Fibroblast of skin of left biceps (primary cell): ENCODE data around the gene NRP1.

Source experiments
- DNase-seq, 2 experiments: peaks; one replicate each; pipeline ENCODE4 v3.0.0-alpha.2; 2013; ENCODE audit warnings: low read depth in 2 of 2

The NRP1 gene

DNA sequence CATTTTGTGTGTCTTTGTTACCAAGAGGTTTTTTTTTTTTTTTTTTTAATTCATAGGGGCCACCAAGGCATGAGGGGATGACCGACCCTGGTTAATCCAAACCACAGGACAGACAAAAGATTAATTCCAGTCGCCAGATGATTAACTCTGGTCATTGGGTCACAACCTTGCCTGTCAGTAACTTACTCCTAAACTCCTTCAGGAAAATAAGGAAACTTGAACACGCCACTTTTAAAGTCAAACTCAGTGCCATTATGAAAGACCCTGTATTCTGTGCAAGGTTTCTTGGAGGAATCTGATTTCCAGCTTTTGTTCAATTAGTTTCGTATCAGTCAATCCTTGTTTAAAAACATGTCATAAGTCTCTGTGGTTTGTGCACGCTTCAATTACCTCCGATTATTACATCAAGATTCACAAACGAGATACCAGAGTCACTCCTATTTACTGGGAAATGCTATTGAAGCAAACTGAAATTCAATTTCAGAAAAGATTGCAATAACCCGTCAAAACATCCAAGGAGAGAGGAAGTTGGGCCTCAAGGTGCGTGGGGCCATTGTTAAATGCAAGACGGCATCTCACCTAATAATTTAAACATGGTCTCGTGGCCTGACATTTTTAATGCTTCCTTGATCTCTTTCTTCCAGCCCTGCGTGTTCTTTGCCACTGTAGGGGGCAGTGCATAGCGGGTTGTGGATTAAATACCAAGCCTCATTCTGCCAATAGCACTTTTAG lies 44.0 kb downstream of the NRP1 start:
- DNase-seq: no peak

DNA sequence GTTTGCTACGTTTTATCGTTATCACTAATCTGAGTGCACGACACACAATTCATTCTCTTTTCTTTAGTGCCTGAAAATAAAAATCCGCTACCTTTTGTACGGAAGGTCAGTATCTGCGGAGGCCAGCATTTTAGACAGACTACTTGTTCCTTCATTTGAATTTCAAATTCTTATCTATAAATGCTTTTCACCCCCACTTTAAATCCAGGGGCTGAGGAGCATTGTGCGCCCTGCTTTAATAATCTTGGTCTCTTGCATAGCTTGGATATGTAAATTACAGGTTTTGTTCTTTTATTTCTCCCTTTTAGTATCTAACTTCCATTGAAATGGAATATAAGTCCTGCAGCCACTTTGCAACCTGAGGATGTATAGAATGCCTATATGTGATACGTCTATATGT lies 44.7 kb downstream of the NRP1 start:
- DNase-seq: no peak

DNA sequence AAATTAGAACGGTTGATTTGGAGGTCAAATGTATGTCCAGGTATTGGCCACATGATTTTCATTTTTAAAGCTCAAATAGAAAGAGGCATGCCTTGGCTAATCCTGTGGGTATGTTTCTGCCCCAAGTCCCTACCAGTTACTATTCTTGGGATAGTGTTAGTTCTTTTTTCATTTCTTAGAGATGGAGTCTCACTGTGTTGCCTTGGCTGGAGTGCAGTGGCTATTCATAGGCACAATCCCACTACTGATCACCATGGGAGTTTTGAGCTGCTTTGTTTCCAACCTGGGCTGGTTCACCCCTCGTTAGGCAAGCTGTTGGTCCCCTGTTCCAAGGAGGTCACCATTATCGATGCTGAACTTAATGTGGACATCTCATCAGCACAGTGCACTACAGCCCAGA lies 46.3 kb downstream of the NRP1 start:
- DNase-seq: no peak

DNA sequence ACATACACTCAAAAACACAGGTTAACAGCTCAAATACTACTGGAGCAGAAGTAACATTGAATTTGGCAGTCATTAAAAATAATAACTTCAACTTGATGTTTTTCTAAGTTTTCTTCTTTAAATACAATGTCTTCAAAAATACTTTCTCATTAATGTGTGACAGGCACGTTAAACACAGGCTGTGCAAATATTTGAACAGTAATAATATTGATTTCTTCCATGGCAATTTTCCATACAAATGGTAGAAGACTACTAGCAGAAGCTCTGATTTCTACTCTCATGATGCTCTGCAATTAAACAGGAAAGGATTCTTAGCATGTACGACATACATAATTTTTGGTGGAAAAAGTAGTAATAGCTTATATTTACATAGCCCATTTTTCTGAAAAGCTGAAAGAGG lies 47.4 kb downstream of the NRP1 start:
- DNase-seq: no peak

DNA sequence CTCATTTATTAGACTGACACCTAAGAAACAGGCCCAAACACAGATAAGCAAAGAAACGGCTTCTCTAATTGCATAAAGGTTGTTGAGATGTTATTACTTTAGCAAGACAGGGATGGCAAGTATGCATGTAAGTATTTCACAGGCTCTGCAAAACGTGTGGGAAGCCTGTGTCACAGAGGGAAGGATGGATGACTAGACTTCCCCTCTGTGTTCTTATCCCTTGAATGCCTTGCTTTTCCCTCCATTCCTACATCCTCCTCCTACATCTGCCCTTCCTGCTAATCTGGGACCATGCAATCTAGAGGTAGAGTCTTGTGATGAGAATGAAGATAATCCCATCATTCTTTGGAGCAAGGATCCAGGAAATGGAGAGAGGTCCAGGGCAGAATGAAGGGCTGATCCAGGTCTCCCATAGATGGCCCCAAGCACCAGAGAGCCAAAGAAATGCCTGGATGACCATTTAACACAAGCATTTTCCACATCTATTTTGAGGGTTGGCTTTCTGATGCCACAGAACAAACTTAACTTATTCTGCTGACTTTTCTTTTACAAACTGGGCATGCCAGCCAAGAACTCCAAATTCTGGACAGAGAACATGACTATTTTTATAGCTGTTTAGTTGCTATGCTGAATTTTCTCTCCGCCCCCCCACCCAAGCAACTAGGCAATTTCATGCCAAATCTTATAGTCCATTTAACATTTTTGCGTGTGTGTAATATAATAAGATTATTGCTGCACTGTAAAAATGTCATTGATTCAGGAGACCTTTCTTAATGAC lies 48.1 kb downstream of the NRP1 start:
- DNase-seq: no peak

DNA sequence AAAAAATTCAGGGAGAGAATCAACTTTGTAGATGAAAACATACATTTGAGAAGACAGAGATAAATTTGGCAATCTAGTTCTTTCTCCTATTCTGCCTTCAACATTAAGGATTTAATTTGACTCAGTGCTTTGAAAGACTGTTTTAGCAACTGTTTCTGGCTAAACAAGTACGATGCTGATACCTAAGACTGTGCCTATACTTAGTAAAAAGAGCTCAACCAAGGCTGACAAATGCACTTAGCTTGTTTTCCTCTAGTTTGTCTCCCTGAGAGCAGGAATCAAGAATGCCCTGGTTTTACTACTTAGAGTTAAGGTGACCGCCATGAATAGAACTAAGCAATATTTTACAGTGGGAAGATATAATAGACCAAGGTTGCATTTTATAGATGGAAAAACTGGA lies 49.5 kb downstream of the NRP1 start:
- DNase-seq: no peak

DNA sequence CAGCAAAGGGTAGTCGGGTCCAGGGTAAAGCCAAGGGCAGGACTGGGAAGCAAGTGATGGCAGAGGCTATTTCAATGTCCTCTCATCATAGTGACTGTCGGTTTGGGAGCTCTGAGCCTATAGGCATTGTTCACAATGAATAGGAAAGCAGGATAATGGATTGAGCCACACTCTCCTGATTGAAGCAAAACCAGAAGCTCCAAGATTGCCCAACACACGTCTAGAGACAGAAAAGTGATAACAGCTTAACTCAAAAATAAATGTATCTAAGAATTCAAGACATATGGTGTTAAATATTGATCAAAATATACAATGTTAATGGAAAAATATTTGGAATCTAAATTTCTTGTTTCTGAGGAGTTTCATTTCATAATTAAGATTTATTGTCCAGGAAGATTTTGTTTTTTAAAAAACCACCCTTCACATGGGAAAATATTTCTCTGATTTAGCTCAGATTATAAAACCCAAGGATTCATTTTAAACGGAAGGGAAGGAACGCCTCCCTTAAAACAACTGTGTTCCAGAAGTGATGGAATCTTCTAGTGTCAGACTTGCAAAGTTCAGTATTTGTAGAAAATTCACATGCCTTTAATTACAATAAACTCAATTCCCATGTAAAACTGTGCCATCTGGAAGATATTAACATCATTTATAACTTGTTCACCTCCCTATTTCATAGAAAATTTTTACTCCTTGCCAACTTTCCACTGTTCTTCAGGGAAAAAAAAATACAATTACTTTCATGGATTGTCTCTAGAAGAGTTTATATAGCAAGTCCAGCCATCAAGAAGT lies 54.5 kb downstream of the NRP1 start:
- DNase-seq: peak; percentile 68 to 78

DNA sequence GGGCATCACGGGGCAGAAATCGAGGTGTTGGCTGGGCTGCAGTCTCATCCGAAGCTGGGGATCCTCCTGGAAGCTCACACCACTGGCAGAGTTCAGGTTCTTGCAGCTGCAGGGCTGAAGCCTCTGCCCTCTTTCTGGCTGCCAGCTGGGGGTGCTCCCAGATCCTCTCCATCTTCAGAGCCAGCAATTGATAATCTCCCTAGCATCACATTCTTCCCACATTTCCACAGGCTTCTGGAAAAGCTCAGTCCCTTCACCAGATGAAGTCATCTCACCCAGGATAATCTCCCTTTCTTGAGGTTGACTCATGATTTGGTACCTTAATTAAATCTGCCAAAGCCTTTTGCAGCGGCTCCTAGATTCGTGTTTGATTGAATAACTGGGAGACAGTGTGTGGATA lies 55.2 kb downstream of the NRP1 start:
- DNase-seq: no peak

DNA sequence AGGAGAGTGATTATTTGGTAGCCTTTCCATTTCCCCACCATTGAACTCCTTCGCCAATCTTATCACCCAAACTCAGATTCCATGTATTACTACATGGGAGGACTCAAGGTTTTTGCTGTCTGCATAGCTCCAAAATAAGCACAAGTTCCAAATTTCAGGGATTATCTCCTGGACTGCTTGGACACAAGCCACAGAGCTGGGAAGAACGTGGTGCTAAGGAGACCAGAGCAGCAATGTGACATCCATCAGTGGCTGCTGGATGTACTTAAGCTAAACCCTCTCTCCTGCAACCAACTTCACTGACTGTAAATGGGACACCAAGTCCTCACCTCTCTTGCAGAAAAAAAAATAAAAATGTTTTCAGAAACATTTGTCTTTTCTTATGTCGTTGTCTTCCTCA lies 56.3 kb downstream of the NRP1 start:
- DNase-seq: no peak

DNA sequence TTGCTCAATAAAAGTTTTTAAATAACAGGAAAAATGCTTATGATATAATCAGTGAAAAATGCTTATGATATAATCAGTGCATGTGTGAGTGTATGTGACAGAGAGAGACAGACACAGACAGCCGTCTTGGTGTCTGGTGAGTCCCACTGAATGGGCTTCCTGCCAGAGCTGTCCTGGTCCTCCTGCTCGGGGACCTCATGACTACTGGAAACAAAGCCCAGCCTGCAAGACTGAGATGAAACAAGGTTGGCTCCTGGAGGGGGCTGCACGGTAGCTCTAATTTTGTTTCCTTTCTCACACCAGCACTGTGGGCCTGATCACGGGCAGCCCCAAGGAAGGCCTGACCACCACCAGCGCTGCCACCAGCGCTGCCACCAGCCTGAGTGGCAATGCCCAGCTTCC lies 57.3 kb downstream of the NRP1 start:
- DNase-seq: no peak

DNA sequence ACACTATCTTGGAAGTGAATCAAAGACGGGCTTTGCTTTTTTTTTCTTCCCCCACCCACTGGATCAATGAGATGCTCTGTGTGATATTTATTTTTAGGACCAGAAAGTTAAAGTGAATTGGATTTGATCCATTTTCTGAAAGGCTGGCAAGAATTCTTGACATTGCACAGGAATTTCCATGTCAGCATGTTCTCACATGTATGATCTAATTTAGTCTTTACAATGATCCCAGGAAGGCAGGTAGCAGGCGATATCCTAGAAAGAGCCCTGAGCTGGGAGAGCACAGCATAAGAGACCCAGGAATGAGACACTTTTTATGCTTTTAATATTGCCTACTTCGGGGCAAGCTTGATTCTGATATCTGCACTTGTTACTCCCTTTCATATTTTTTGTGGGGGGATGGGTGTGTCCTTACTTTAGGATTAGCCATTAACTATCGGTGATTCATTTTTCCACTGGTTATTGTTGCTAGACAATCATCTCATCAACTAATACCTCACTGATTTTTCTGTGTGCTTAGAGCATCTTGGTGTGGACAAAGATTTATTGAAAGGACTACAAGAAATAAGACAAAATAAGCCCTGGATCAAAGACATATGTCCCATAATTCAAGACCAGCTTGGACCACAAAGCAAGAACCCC lies 58.1 kb downstream of the NRP1 start:
- no peak for DNase-seq

DNA sequence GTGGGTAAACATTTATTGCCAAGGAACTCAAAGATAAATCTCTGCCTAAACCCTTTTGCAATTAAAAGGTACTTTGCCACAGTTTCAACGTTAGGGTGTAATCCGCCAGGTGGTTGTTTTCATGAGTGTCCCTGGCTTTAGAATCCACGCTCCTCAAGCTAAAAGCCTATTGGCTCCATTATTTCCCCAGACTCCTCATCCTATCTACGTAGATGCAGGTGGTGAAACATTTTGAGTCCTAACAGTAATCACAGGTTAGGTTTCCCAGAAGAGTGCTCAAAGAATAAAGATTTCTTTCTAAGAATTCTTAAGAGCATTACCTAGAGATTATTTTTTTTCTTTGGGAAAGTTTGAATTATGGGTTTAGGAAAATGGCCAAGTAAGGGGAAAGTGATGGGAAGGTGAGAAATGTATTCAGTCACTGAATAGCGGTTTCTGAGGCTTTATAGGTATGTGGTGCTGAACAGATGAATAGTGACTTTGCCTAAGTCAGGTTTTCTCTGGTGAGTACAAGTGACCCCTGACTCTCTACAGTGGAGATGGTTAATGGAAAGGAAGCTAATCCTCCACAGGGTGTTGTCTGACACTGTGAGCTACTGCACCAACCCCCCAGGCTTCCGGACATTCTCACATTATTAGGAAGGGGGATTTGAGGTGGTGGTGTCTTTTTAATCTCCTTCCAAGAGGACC lies 60.2 kb downstream of the NRP1 start:
- no peak for DNase-seq

DNA sequence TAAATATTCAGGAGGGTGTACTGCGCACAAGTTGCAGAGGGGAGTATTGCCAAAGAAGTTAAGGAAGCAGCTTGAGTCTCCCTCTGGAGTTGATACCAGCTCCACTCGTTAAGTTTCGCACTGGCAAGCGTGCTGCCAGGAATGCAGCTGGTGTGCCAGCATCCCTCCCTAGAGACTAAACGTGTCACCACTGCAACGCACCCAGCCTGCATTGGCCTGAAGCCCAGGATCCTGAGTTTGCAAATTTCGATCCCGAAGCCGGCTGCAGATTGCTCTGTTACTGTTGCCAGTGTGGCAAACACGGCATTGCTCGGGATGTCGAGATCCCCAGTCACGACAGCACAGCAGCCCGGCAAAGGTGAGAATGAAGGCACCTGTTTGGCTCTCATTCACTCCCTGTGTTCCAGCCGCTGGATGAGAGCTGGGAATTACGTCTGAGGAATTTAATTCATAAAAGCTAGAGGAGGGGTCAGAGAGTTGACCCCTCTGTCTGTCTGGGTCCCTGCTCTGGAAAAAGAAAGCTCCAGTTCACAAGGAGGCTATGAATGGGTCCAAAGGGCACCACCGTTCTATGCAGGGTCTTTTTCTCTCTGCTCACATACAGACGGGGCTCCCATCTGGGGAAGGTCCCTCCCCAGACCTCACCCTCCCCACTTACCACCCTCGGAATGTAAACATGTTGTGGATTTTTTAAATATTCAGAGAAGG lies 61.0 kb downstream of the NRP1 start:
- DNase-seq: peak; percentile 81 to 83

DNA sequence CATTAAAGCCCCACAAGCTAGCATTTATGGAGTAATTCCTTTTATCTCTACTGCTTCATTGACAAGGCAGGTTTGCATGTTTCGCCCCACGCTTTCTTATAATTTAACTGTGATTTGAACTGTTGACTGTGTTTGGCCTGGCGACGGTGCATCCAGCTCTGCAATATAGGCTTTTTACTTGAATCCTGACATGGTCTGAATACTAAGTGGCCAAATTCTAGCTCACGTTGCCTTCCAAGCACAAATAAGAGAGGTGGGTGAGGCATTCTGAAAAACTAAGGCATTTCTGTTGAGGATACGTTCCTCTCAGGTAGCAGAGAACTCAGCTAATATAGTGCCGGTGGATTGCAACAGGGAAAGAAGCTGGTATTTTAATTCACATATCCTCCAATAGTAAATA lies 61.8 kb downstream of the NRP1 start:
- no peak for DNase-seq

DNA sequence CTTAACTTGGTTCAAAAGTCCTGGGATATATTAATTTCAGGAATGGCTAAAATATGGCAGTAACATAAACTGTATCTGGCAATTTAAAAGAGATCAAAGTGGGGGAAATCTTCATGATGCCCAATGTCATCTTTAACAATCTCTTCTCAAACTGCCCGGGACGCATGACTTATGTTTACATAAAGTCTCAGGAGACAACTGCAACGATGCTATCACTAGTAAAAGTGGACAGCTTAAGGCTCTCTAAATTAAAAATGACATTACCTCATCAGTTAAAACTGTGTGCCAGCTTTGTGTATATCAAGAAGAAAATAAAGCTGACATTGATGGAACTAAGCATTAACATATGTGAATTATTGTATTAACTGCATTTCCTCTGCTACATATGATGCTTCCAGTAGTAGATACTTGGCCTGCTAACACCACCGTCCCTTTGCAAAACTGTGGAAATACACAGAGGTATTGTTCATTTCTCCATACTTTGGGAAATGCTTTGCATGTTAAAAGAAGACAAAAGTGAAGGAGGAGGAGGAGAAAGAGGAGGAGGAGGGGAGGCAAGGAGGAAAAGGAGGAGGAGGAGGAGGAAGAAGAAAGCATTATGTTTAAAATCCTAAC lies 62.4 kb downstream of the NRP1 start:
- DNase-seq: no peak

DNA sequence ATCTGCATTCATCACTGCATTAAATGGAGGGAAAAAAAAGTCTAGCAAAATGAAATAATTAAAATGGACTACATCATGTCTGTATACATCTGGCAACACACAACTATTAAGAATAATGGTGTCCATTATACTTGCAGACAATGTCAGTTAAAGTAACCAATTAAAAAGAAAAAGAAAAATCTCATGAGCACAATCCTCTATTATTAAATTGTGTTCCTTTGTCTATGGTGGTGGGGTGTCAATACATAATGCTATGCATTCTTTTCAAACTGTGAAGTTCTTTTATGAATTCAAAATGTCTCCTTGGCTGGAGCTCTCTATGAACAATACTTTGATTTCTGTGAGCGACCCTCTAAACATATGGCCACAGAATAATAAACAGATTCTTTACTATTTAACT lies 63.5 kb downstream of the NRP1 start:
- DNase-seq: no peak

DNA sequence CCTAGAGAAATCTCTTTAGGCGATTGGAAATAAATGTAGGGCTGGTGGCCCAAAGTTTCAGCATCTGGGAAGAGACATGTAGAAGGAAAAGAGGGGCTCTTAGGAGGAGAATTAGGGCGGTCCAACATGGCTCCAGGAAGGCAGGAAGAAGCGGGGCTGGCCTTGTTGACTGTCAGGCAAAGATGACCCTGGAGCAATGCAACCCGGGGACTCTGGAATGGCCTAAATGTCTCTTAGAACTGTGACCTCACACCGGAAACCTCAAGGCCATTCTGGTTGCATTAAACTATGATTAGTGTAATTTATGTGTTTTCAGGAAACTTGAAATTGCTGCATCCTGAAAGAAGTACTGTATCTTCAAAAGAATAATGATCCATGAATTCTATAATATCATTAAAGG lies 66.8 kb downstream of the NRP1 start:
- DNase-seq: no peak

DNA sequence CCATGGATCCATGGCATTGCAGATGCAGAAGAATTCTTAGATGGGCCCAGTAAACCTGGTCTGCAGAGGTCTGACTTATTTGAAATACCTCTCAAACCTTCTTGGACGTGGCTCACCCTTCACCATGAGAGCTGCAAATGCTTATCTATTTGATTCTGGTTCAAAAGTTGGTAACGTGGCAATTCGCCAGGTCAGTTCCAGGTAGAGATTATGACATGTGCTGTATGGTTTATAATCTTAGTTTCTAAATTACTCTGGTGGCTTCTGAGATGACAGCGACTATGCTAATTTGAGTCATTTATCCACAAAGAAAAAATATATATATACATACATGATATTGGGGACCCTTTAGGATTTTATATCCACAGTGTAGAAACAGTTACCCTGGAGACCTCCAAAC lies 68.8 kb downstream of the NRP1 start:
- no peak for DNase-seq

DNA sequence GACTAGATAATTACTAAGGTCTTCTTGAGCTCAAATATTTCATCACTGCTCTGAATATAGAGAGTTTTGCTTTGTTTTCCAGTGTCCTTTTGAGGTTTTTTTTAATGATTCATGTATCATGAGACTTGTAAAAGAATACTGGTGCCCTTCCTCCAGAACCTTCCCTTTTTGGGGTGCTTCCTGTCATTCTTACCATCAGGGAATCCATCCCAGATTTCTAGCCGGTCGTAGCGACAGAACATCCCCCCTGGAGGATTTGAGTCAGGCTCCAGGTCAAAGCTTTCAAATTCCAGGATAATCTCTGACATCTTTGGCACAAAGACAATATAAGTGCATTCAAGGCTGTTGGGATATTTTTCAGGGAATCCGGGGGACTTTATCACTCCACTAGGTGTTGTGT lies 71.0 kb downstream of the NRP1 start:
- no peak for DNase-seq

DNA sequence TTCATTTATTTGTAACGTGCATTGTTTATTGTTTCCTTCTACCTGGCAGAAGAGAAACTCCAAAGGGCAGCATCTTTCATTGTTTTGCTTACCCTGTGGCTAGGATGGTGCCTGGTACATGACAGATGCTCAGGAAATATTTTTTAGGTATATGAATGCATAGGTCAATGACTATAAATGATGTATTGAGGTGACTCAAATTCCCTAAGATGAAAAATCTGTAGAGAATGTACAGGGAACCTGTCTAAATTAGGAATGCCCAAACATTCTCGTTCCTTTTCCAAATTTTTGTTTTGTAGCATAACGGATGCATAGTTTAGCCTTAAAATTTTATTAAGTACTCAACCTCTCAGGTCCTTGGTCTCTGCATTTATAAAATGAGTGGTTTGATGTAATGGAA lies 71.6 kb downstream of the NRP1 start:
- no peak for DNase-seq
